ENCODE measurements around the gene SLC18A3. TPM values are rescaled to one million over a fixed set of nuclear protein-coding genes. Genes with fewer than 3 reads are reported as not detected.

Gene SLC18A3
- total RNA-seq, 1 experiment from 2014 or later: not detected

GRCh38 chr10:49610458-49611165 lies 502 bp downstream of the SLC18A3 start:
- no TSS peak for BruUV-seq (replicated peaks)
- CTCF ChIA-PET: no interaction called here
- Histone ChIP-seq H3K79me2 (ENCODE audit: insufficient read depth, low read length) (no peaks in the 10 kb centered on the region), H3K4me3 (replicated peaks in 1 of 2; ENCODE audit: low read depth in 1 of 2, low read length in 2 of 2) (no peak overlapping the region), H3K4me1 (ENCODE audit: control insufficient read depth in 1 of 2, insufficient read depth in 2 of 2, low read length in 2 of 2) (peaks cover 0 to 3% of the 10 kb centered on the region in 2 experiments; a peak in 2 of 4 replicates), H3K9ac (ENCODE audit: low read length) (no peak overlapping the region), H3K9me2 (ENCODE audit: insufficient read depth) (no peaks in the 10 kb centered on the region), H3K27ac (ENCODE audit: low read depth, low read length) (no peak overlapping the region), H3K4me2 (ENCODE audit: low read length) (no peak overlapping the region), H3K36me3 (ENCODE audit: control insufficient read depth in 1 of 2, insufficient read depth in 2 of 2, low read length in 2 of 2) (no peaks in the 10 kb centered on the region), H2AFZ (ENCODE audit: low read depth, low read length, poor library complexity, severe bottlenecking) (no peak overlapping the region), H4K20me1 (ENCODE audit: insufficient read depth) (no peaks in the 10 kb centered on the region), H3K27me3 (ENCODE audit: insufficient read depth, low read length) (no peaks in the 10 kb centered on the region), H3K9me3 (ENCODE audit: control insufficient read depth in 1 of 2, insufficient read depth in 1 of 2, low read depth in 1 of 2, low read length in 2 of 2) (no peaks in the 10 kb centered on the region)
- intact Hi-C loops (cut with micrococcal nuclease): no loop called here
- TF ChIP-seq, protein P1, sequence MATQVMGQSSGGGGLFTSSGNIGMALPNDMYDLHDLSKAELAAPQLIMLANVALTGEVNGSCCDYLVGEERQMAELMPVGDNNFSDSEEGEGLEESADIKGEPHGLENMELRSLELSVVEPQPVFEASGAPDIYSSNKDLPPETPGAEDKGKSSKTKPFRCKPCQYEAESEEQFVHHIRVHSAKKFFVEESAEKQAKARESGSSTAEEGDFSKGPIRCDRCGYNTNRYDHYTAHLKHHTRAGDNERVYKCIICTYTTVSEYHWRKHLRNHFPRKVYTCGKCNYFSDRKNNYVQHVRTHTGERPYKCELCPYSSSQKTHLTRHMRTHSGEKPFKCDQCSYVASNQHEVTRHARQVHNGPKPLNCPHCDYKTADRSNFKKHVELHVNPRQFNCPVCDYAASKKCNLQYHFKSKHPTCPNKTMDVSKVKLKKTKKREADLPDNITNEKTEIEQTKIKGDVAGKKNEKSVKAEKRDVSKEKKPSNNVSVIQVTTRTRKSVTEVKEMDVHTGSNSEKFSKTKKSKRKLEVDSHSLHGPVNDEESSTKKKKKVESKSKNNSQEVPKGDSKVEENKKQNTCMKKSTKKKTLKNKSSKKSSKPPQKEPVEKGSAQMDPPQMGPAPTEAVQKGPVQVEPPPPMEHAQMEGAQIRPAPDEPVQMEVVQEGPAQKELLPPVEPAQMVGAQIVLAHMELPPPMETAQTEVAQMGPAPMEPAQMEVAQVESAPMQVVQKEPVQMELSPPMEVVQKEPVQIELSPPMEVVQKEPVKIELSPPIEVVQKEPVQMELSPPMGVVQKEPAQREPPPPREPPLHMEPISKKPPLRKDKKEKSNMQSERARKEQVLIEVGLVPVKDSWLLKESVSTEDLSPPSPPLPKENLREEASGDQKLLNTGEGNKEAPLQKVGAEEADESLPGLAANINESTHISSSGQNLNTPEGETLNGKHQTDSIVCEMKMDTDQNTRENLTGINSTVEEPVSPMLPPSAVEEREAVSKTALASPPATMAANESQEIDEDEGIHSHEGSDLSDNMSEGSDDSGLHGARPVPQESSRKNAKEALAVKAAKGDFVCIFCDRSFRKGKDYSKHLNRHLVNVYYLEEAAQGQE (IDR thresholded peaks at IDR 0.05; ENCODE audit: low read depth): no peak
- TF ChIP-seq POLR2A (IDR thresholded peaks at IDR 0.05; ENCODE audit: borderline replicate concordance, extremely low read depth, insufficient read depth, insufficient read length): no peak
- TF ChIP-seq, protein P2, sequence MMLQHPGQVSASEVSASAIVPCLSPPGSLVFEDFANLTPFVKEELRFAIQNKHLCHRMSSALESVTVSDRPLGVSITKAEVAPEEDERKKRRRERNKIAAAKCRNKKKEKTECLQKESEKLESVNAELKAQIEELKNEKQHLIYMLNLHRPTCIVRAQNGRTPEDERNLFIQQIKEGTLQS (IDR thresholded peaks at IDR 0.05): no peak
- no peak for TF ChIP-seq SIN3A (IDR thresholded peaks at IDR 0.05; ENCODE audit: low read depth)
- TF ChIP-seq CEBPB (IDR thresholded peaks at IDR 0.05; ENCODE audit: low read depth): no peak
- TF ChIP-seq CBX3 (IDR thresholded peaks at IDR 0.05; ENCODE audit: low read depth): no peak
- no peak for TF ChIP-seq EZH2phosphoT487 (IDR thresholded peaks at IDR 0.05; ENCODE audit: borderline replicate concordance)
- no peak for TF ChIP-seq EZH2 (IDR thresholded peaks at IDR 0.05)
- no peak for TF ChIP-seq ELF1 (IDR thresholded peaks at IDR 0.05; ENCODE audit: borderline replicate concordance, low read depth)
- TF ChIP-seq ZBTB33 (IDR thresholded peaks at IDR 0.05; ENCODE audit: extremely low read depth, insufficient replicate concordance, low read length): no peak
- no peak for TF ChIP-seq SP1 (IDR thresholded peaks at IDR 0.05; ENCODE audit: low read depth)
- no peak for TF ChIP-seq RAD21 (IDR thresholded peaks at IDR 0.05; ENCODE audit: low read depth)
- TF ChIP-seq SRF (IDR thresholded peaks at IDR 0.05; ENCODE audit: low read depth): no peak
- no peak for TF ChIP-seq JUND (IDR thresholded peaks at IDR 0.05)
- no peak for DNase-seq (ENCODE audit: low read depth, low spot score)
- ATAC-seq: no peak
- RAD21 ChIA-PET (ENCODE audit: low non-redundant PET in 1 of 2, low total read pairs in 2 of 2, uncharacterized antibody in 2 of 2, unreplicated experiment in 2 of 2): no interaction called here
- POLR2A ChIA-PET: no interaction called here

Data from HCT116 (cell line).